Sigmoid colon (tissue), 7 donors: Measurements from ENCODE around the gene LRP1. TPM values are rescaled to one million over a fixed set of nuclear protein-coding genes. Genes with fewer than 3 reads are reported as not detected.

ENCODE experiments used
- DNase-seq: peaks from one replicate; pipeline ENCODE4 v3.0.0-alpha.2; 2019
- H3K27ac ChIP-seq, 4 donors: fragments of 200-600 bp; sonication (generic); one replicate each; pipeline ENCODE4 v1.5.1; 2016 to 2019; ENCODE audit warnings: mild to moderate bottlenecking in 1 of 4
- H3K27me3 ChIP-seq, 3 donors: fragments of 200-600 bp; sonication (generic); one replicate each; pipeline ENCODE4 v1.5.1; 2019; ENCODE audit warnings: mild to moderate bottlenecking in 1 of 3
- H3K36me3 ChIP-seq, 4 donors: fragments of 200-600 bp; sonication (generic); one replicate each; pipeline ENCODE4 v1.5.1; 2016 to 2019
- H3K4me1 ChIP-seq, 4 donors: fragments of 200-600 bp; sonication (generic); one replicate each; pipeline ENCODE4 v1.5.1; 2017 to 2019
- H3K4me3 ChIP-seq, 4 donors: fragments of 200-600 bp; sonication (generic); one replicate each; pipeline ENCODE4 v1.5.1; 2017 to 2019; ENCODE audit warnings: mild to moderate bottlenecking in 2 of 4, moderate library complexity in 1 of 4
- H3K9me3 ChIP-seq, 4 donors: fragments of 200-600 bp in 3 of 4; sonication (generic) in 3 of 4; one replicate each; pipeline versions ENCODE4 v1.5.1 to v1.6.1; 2013 to 2019
- EP300 ChIP-seq, 4 donors: sonication (generic); formaldehyde crosslinking; IDR thresholded peaks; one replicate each; pipeline ENCODE4 v1.6.1; 2017; ENCODE audit warnings: antibody characterized with exemption in 4 of 4
- POLR2A ChIP-seq, 2 donors: fragments of 450-650 bp; IDR thresholded peaks; one replicate each; pipeline ENCODE4 v1.6.1; 2016; ENCODE audit warnings: antibody characterized with exemption in 2 of 2, mild to moderate bottlenecking in 2 of 2, moderate library complexity in 2 of 2
- POLR2AphosphoS5 ChIP-seq, 4 donors: sonication (generic); formaldehyde crosslinking; IDR thresholded peaks; one replicate each; pipeline ENCODE4 v1.6.1; 2017; ENCODE audit warnings: antibody characterized with exemption in 4 of 4
- WGBS, 2 donors: extraction: QIAGEN DNeasy Blood & Tissue Kit; methylation state at CpG; one replicate each; pipeline ENCODE4 v1.1.7; 2013; 5-methylcytosine and 5-hydroxymethylcytosine counted together
- intact Hi-C: fragments of 100-400 bp; cut with DNase I; formaldehyde crosslinking; loops from one replicate; pipeline ENCODE4 v1.15.1; 2023
- polyA plus RNA-seq, 3 donors: library from polyadenylated mRNA; stranded (reverse); fragments of 200-250 nt; gene quantifications; one replicate each; pipeline ENCODE4 v1.2.3, GENCODE V29; 2013
- total RNA-seq, 4 donors: library from RNA; depleted of rRNA; stranded (reverse); fragments of >200 nt; gene quantifications; one replicate each; pipeline ENCODE4 v1.1.0, GENCODE V29; 2016
- TF ChIP-seq, protein P1 (sequence below), 4 experiments: fragments of 450-650 bp in 3 of 4; fragments of 200-600 bp in 1 of 4; IDR thresholded peaks; one replicate each; pipeline ENCODE4 v1.5.1; 2016 to 2019; ENCODE audit warnings: antibody characterized with exemption in 4 of 4, mild to moderate bottlenecking in 3 of 4, moderate library complexity in 2 of 4
- donor health status: healthy with polysubstance abuse.
- donor health status: Bipolar disorder and iron deficiency.
- donor health status: healthy.

Gene LRP1
- total and polyA plus RNA-seq, 7 donors: 11.4 to 262 (median 147) TPM

DNA sequence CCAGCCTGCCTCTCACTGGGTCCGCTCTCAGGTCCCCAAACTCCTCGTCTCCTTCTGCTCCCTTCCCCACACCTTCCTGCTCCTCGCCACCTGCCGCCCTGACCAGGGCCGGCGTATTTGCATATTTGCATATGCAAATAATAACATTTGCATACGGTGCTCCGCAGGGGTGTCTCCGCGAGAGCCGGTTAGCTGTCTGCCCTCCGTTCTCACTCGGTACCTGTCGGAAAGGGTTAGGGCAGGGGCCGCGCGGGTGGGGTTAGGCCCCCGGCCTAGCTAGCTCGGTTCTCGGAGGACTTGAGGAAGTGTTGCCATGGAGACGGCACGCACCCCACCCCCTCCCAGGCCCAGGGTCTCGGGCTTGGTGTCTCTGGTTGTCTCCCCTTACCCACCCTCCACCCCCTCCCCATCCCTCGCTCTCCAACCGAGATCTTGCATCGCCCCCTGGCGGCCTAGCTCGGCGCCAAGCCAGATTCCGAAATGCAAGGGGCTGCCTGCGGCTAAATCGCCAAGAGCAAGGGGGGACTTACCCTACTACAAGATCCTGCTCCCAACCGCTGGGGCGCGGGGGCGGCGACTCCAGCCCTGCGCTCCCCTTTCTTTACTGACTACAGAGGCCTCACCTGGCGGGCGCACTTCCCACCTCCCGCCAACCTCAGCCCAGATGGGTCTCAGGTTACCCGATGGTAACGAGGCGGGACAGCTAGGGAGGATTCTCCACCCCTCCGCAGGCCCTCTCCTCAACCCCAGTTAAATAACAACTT is 114.6 kb downstream of the LRP1 start:
- WGBS, 2 donors: 1 to 2% methylated on average over 45 of the region's 45 CpGs
- intact Hi-C loops: loop anchor here (1.0 kb wide), 1 partner anchor 30 kb away; no protein-coding TSS in a partner anchor
- Histone ChIP-seq H3K4me3 (peak overlapping the region in 3 of 4 donors; percentile 4 to 39 (median 35)), H3K9me3 (no peaks in the 10 kb centered on the region), H3K36me3 (no peaks in the 10 kb centered on the region), H3K4me1 (peaks cover 0 to 61% (median 57%) of the 10 kb centered on the region in 4 donors), H3K27ac (no peak overlapping the region), H3K27me3 (peaks cover 56 to 76% (median 73%) of the 10 kb centered on the region in 3 donors)
- no peak for TF ChIP-seq POLR2AphosphoS5 (IDR thresholded peaks at IDR 0.05)
- TF ChIP-seq, protein P1, sequence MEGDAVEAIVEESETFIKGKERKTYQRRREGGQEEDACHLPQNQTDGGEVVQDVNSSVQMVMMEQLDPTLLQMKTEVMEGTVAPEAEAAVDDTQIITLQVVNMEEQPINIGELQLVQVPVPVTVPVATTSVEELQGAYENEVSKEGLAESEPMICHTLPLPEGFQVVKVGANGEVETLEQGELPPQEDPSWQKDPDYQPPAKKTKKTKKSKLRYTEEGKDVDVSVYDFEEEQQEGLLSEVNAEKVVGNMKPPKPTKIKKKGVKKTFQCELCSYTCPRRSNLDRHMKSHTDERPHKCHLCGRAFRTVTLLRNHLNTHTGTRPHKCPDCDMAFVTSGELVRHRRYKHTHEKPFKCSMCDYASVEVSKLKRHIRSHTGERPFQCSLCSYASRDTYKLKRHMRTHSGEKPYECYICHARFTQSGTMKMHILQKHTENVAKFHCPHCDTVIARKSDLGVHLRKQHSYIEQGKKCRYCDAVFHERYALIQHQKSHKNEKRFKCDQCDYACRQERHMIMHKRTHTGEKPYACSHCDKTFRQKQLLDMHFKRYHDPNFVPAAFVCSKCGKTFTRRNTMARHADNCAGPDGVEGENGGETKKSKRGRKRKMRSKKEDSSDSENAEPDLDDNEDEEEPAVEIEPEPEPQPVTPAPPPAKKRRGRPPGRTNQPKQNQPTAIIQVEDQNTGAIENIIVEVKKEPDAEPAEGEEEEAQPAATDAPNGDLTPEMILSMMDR (IDR thresholded peaks at IDR 0.05): peak in 3 of 4 experiments; percentile 14 to 59 (median 31)
- peak; percentile 75 for DNase-seq

DNA sequence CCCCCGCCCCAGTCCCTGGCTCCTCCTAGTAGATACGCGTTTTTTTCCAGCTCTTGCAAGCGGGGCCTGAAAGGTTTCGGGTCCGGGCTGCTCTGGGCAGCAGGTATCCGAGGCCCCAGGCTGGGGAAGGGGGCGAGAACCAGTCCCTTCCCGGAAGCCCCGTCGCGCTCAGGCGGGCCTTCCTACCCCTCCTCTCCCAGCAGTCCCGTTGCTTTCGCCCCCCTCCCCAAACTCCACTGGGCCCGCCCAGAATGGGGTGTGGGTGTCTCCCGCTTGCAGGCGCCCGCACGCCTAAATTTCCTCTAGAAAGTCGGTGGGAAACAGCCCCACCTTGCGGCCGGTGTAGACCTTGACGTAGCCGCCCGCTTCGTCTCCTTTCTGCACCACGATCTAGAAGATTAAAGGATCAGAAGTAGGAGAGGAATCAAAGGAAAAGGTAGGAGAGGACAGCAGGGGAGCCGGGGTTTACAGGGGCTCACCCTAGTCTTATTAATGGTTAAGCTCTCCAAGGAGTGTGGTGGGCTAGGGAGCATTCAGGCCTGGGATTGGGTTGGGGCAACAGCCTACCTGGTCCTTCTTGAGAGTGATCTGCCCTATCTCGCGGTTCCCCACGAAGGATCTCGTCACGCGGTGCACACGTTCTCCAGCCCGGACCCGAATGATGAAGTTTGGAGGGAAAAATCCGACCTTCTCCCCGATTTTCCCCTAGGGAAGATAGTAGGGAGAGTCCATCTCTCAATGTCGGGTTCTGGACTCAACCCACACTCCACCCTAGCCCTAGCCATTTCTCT is 115.4 kb downstream of the LRP1 start:
- Histone ChIP-seq H3K9me3 (no peaks in the 10 kb centered on the region), H3K27ac (no peak overlapping the region), H3K4me1 (peaks cover 0 to 52% (median 48%) of the 10 kb centered on the region in 4 donors), H3K4me3 (peak overlapping the region in 3 of 4 donors; percentile 0 to 39 (median 35)), H3K36me3 (no peaks in the 10 kb centered on the region), H3K27me3 (peaks cover 49 to 72% (median 65%) of the 10 kb centered on the region in 3 donors)
- TF ChIP-seq, protein P1 (IDR thresholded peaks at IDR 0.05): peak; percentile 46 to 65 (median 57)
- no peak for TF ChIP-seq POLR2A (IDR thresholded peaks at IDR 0.05)
- 9 to 12% methylated on average over 41 of the region's 41 CpGs for WGBS, 2 donors
- intact Hi-C loops: loop anchor here (1.0 kb wide), 1 partner anchor 30 kb away; no protein-coding TSS in a partner anchor
- DNase-seq: peak; percentile 85

DNA sequence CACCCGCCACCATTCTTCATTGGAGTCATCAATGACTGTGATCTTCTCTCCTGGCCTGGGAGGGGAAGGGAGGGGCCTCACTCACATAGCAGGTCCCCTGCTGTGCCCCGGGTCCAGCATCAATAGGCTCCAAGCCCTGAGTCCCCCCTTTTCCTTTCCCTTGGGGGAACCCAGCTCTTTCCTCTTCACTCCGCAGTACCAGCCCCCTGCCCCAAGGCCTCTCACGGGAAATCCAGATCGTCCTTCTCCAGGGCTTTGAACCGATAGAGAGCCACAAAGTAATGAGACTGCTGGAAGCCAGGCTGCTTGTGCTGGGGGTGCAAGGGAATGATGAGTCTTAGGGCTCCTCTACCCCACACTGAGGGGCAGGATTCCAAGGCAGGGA is 116.0 kb downstream of the LRP1 start:
- 78 to 80% methylated on average over 6 of the region's 6 CpGs for WGBS, 2 donors
- Histone ChIP-seq H3K4me1 (peaks cover 0 to 48% (median 44%) of the 10 kb centered on the region in 4 donors), H3K27ac (no peak overlapping the region), H3K9me3 (no peaks in the 10 kb centered on the region), H3K27me3 (peaks cover 48 to 73% (median 63%) of the 10 kb centered on the region in 3 donors), H3K36me3 (no peaks in the 10 kb centered on the region), H3K4me3 (no peak overlapping the region)
- DNase-seq: peak; percentile 53
- intact Hi-C loops: no loop called here
- TF ChIP-seq EP300 (IDR thresholded peaks at IDR 0.05) (no peak), POLR2AphosphoS5 (IDR thresholded peaks at IDR 0.05) (no peak), POLR2A (IDR thresholded peaks at IDR 0.05) (no peak)
- TF ChIP-seq, protein P1 (IDR thresholded peaks at IDR 0.05): no peak

DNA sequence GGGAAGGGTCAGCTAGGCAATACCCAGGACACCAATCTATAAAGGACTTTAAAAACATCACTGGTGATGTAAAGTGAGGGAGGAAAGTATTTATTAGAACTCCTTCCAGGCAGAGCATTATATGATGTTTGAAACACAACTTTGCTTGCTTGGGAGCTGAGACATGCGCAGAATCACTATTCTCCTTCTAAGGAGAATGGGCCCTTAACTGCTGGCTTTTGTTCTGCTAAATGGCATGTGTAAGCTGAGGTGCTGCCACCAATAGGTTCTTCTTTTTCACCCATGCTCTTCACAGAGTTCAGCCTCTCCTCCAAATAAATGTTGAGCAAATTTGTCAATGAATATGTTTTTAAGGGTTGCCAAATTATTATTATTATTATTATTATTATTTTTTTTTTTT is 118.8 kb downstream of the LRP1 start:
- intact Hi-C loops: no loop called here
- Histone ChIP-seq H3K27ac (no peak overlapping the region), H3K27me3 (peaks cover 23 to 52% (median 35%) of the 10 kb centered on the region in 3 donors), H3K36me3 (no peaks in the 10 kb centered on the region), H3K4me3 (no peak overlapping the region), H3K4me1 (peaks cover 0 to 21% (median 18%) of the 10 kb centered on the region in 4 donors), H3K9me3 (no peaks in the 10 kb centered on the region)
- no peak for DNase-seq
- TF ChIP-seq POLR2AphosphoS5 (IDR thresholded peaks at IDR 0.05) (no peak), EP300 (IDR thresholded peaks at IDR 0.05) (no peak), POLR2A (IDR thresholded peaks at IDR 0.05) (no peak)
- TF ChIP-seq, protein P1 (IDR thresholded peaks at IDR 0.05): no peak
- WGBS, 2 donors: 98 to 100% methylated on average over 1 of the region's 1 CpG
